GM23338 (cell line): Measurements from ENCODE around the gene PCBP4. TPM values are rescaled to one million over a fixed set of nuclear protein-coding genes. Genes with fewer than 3 reads are reported as not detected.

ENCODE experiments used
- ATAC-seq: fragments of 200-7000 bp; cut with Tn5 transposase; 3 replicates; pipeline ENCODE4 v1.9.1; 2020
- DNase-seq: peaks from one replicate; pipeline ENCODE4 v3.0.0-alpha.2; 2015; ENCODE audit warnings: low spot score
- H2AFZ ChIP-seq: fragments of 200-600 bp; sonication (generic); 2 replicates; pipeline ENCODE4 v1.8.0; 2016; ENCODE audit warnings: antibody characterized with exemption, mild to moderate bottlenecking, moderate library complexity
- H3F3A ChIP-seq: fragments of 200-600 bp; sonication (generic); replicated peaks from 2 replicates; pipeline ENCODE4 v1.8.0; 2017; ENCODE audit warnings: antibody characterized with exemption, mixed run types, low read depth
- H3K27ac ChIP-seq: fragments of 200-600 bp; sonication (generic); 2 replicates; pipeline ENCODE4 v1.6.1; 2016; ENCODE audit warnings: low read depth
- H3K27me3 ChIP-seq: fragments of 200-600 bp; sonication (generic); 2 replicates; pipeline ENCODE4 v1.8.0; 2016; ENCODE audit warnings: mild to moderate bottlenecking, mixed run types, moderate library complexity; ENCODE audit not compliant: insufficient read depth
- H3K36me3 ChIP-seq: fragments of 200-600 bp; sonication (generic); 2 replicates; pipeline ENCODE4 v1.8.0; 2016; ENCODE audit warnings: mild to moderate bottlenecking; ENCODE audit not compliant: insufficient read depth
- H3K4me1 ChIP-seq: fragments of 200-600 bp; sonication (generic); 2 replicates; pipeline ENCODE4 v1.8.0; 2016; ENCODE audit warnings: mild to moderate bottlenecking, moderate library complexity; ENCODE audit not compliant: insufficient read depth
- H3K4me2 ChIP-seq: fragments of 200-600 bp; sonication (generic); 2 replicates; pipeline ENCODE4 v1.7.1; 2017; ENCODE audit warnings: mixed run types
- H3K4me3 ChIP-seq: fragments of 200-600 bp; sonication (generic); 2 replicates; pipeline ENCODE4 v1.6.1; 2016; ENCODE audit warnings: mixed run types
- H3K79me2 ChIP-seq: fragments of 200-600 bp; sonication (generic); replicated peaks from 2 replicates; pipeline ENCODE4 v1.8.0; 2017; ENCODE audit warnings: mild to moderate bottlenecking; ENCODE audit not compliant: insufficient read depth
- H3K9me2 ChIP-seq: fragments of 200-600 bp; sonication (generic); 2 replicates; pipeline ENCODE4 v1.8.0; 2017; ENCODE audit not compliant: insufficient read depth
- H4K20me1 ChIP-seq: fragments of 200-600 bp; sonication (generic); replicated peaks from 2 replicates; pipeline ENCODE4 v1.8.0; 2017; ENCODE audit warnings: mild to moderate bottlenecking; ENCODE audit not compliant: insufficient read depth
- H3K27ac Mint-ChIP-seq: 2 replicates; pipeline ENCODE4 v1.8.0; 2020; ENCODE audit warnings: inconsistent platforms, mild to moderate bottlenecking, moderate library complexity, mixed read lengths
- H3K27me3 Mint-ChIP-seq: 3 replicates; pipeline ENCODE4 v1.8.0; 2022; ENCODE audit warnings: low read depth, mild to moderate bottlenecking, moderate library complexity, mixed read lengths, inconsistent platforms; ENCODE audit not compliant: insufficient read depth, poor library complexity
- H3K36me3 Mint-ChIP-seq: 3 replicates; pipeline ENCODE4 v1.8.0; 2021; ENCODE audit warnings: low read depth, mild to moderate bottlenecking, inconsistent platforms, moderate library complexity, mixed read lengths
- H3K4me1 Mint-ChIP-seq: 3 replicates; pipeline ENCODE4 v1.8.0; 2020; ENCODE audit warnings: mild to moderate bottlenecking, inconsistent platforms, mixed read lengths
- H3K4me3 Mint-ChIP-seq: 3 replicates; pipeline ENCODE4 v1.8.0; 2021; ENCODE audit warnings: moderate library complexity, mild to moderate bottlenecking, inconsistent platforms, mixed read lengths
- H3K9me3 Mint-ChIP-seq: 3 replicates; pipeline ENCODE4 v1.8.0; 2020; ENCODE audit warnings: moderate library complexity, mild to moderate bottlenecking, inconsistent platforms, mixed read lengths
- CREB1 ChIP-seq: fragments of 250-450 bp; sonication (Bioruptor Pico); IDR thresholded peaks from 2 replicates; pipeline ENCODE4 v1.5.0; 2020; ENCODE audit warnings: low read depth, mild to moderate bottlenecking, moderate library complexity
- EZH2 ChIP-seq: fragments of 200-600 bp; sonication (generic); IDR thresholded peaks from one replicate; pipeline ENCODE4 v1.8.0; 2017; ENCODE audit warnings: antibody characterized with exemption, mild to moderate bottlenecking, low read depth; ENCODE audit not compliant: unreplicated experiment
- EZH2phosphoT487 ChIP-seq: fragments of 200-600 bp; sonication (generic); IDR thresholded peaks from one replicate; pipeline ENCODE4 v1.8.1; 2018; ENCODE audit warnings: antibody characterized with exemption; ENCODE audit not compliant: unreplicated experiment
- JUNB ChIP-seq: IDR thresholded peaks from one replicate; pipeline ENCODE4 v1.6.1; 2016; ENCODE audit warnings: antibody characterized with exemption; ENCODE audit not compliant: unreplicated experiment
- NANOG ChIP-seq: IDR thresholded peaks from 2 replicates; pipeline ENCODE4 v1.6.1; 2016; ENCODE audit warnings: antibody characterized with exemption, borderline replicate concordance
- POLR2AphosphoS5 ChIP-seq: IDR thresholded peaks from 2 replicates; pipeline ENCODE4 v1.6.1; 2016; ENCODE audit warnings: antibody characterized with exemption, low read depth
- STAT1 ChIP-seq: IDR thresholded peaks from one replicate; pipeline ENCODE4 v1.6.1; 2016; ENCODE audit warnings: antibody characterized with exemption; ENCODE audit not compliant: unreplicated experiment
- ZNF114 ChIP-seq: fragments of 250-450 bp; sonication (Bioruptor Pico); IDR thresholded peaks from 2 replicates; pipeline ENCODE4 v1.5.0; 2020; ENCODE audit warnings: mild to moderate bottlenecking, moderate library complexity
- ZNF331 ChIP-seq: fragments of 250-450 bp; sonication (Bioruptor Pico); IDR thresholded peaks from 2 replicates; pipeline ENCODE4 v1.5.0; 2020; ENCODE audit warnings: low read depth, mild to moderate bottlenecking, moderate library complexity
- polyA plus RNA-seq: library from polyadenylated mRNA; unstranded; fragments of >200 nt; fragmentation: Nextera tagmentation; extraction: Ambion mirVana; gene quantifications from 2 replicates; pipeline ENCODE4 v1.2.1, GENCODE V29; 2016
- total RNA-seq: library from RNA; depleted of rRNA; stranded (reverse); fragments of >200 nt; shearing (Covaris generic); gene quantifications from 2 replicates; pipeline ENCODE4 v1.2.3, GENCODE V29; 2014
- TF ChIP-seq, protein P1 (sequence below): IDR thresholded peaks from 2 replicates; pipeline ENCODE4 v1.6.1; 2016; ENCODE audit warnings: antibody characterized with exemption
- TF ChIP-seq, protein P2 (sequence below): IDR thresholded peaks from one replicate; pipeline ENCODE4 v1.6.1; 2018; ENCODE audit warnings: antibody characterized with exemption; ENCODE audit not compliant: unreplicated experiment
- TF ChIP-seq, protein P3 (sequence below), 2 experiments: fragments of 200-600 bp in 1 of 2; sonication (generic) in 1 of 2; conservative IDR thresholded peaks; 2 replicates each; pipeline versions ENCODE4 v1.5.1 to v1.6.1; 2016 to 2017; ENCODE audit warnings: antibody characterized with exemption in 2 of 2, low read depth in 2 of 2, mild to moderate bottlenecking in 2 of 2, moderate library complexity in 1 of 2
- TF ChIP-seq, protein P4 (sequence below): fragments of 250-450 bp; sonication (Bioruptor Pico); IDR thresholded peaks from 2 replicates; pipeline ENCODE4 v1.5.0; 2020; ENCODE audit warnings: mild to moderate bottlenecking, moderate library complexity

PCBP4 gene
- total and polyA plus RNA-seq, 2 experiments from 2014 or later: 11.8 to 37.6 TPM

- Mint-ChIP-seq H3K27me3 (peaks cover 23% of the 10 kb centered on the region), H3K27ac (no peak overlapping the region), H3K4me1 (peaks cover 18% of the 10 kb centered on the region), H3K36me3 (peaks cover 20% of the 10 kb centered on the region), H3K9me3 (no peaks in the 10 kb centered on the region), H3K4me3 (no peak overlapping the region; the same call in 2 of the 3 replicates)
- TF ChIP-seq CREB1: no peak
- no peak for TF ChIP-seq EZH2
- no peak for TF ChIP-seq EZH2phosphoT487
- TF ChIP-seq, protein P1, sequence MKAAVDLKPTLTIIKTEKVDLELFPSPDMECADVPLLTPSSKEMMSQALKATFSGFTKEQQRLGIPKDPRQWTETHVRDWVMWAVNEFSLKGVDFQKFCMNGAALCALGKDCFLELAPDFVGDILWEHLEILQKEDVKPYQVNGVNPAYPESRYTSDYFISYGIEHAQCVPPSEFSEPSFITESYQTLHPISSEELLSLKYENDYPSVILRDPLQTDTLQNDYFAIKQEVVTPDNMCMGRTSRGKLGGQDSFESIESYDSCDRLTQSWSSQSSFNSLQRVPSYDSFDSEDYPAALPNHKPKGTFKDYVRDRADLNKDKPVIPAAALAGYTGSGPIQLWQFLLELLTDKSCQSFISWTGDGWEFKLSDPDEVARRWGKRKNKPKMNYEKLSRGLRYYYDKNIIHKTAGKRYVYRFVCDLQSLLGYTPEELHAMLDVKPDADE: no peak
- no peak for TF ChIP-seq ZNF114 (CRISPR knock-in tag)
- TF ChIP-seq POLR2AphosphoS5: no peak
- TF ChIP-seq ZNF331 (CRISPR knock-in tag): no peak
- TF ChIP-seq, protein P2, sequence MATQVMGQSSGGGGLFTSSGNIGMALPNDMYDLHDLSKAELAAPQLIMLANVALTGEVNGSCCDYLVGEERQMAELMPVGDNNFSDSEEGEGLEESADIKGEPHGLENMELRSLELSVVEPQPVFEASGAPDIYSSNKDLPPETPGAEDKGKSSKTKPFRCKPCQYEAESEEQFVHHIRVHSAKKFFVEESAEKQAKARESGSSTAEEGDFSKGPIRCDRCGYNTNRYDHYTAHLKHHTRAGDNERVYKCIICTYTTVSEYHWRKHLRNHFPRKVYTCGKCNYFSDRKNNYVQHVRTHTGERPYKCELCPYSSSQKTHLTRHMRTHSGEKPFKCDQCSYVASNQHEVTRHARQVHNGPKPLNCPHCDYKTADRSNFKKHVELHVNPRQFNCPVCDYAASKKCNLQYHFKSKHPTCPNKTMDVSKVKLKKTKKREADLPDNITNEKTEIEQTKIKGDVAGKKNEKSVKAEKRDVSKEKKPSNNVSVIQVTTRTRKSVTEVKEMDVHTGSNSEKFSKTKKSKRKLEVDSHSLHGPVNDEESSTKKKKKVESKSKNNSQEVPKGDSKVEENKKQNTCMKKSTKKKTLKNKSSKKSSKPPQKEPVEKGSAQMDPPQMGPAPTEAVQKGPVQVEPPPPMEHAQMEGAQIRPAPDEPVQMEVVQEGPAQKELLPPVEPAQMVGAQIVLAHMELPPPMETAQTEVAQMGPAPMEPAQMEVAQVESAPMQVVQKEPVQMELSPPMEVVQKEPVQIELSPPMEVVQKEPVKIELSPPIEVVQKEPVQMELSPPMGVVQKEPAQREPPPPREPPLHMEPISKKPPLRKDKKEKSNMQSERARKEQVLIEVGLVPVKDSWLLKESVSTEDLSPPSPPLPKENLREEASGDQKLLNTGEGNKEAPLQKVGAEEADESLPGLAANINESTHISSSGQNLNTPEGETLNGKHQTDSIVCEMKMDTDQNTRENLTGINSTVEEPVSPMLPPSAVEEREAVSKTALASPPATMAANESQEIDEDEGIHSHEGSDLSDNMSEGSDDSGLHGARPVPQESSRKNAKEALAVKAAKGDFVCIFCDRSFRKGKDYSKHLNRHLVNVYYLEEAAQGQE: no peak
- no peak for TF ChIP-seq NANOG
- TF ChIP-seq STAT1: no peak
- TF ChIP-seq, protein P3, sequence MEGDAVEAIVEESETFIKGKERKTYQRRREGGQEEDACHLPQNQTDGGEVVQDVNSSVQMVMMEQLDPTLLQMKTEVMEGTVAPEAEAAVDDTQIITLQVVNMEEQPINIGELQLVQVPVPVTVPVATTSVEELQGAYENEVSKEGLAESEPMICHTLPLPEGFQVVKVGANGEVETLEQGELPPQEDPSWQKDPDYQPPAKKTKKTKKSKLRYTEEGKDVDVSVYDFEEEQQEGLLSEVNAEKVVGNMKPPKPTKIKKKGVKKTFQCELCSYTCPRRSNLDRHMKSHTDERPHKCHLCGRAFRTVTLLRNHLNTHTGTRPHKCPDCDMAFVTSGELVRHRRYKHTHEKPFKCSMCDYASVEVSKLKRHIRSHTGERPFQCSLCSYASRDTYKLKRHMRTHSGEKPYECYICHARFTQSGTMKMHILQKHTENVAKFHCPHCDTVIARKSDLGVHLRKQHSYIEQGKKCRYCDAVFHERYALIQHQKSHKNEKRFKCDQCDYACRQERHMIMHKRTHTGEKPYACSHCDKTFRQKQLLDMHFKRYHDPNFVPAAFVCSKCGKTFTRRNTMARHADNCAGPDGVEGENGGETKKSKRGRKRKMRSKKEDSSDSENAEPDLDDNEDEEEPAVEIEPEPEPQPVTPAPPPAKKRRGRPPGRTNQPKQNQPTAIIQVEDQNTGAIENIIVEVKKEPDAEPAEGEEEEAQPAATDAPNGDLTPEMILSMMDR (conservative IDR thresholded peaks at IDR 0.05; ENCODE audit: low read depth in 2 of 2): no peak
- TF ChIP-seq, protein P4, sequence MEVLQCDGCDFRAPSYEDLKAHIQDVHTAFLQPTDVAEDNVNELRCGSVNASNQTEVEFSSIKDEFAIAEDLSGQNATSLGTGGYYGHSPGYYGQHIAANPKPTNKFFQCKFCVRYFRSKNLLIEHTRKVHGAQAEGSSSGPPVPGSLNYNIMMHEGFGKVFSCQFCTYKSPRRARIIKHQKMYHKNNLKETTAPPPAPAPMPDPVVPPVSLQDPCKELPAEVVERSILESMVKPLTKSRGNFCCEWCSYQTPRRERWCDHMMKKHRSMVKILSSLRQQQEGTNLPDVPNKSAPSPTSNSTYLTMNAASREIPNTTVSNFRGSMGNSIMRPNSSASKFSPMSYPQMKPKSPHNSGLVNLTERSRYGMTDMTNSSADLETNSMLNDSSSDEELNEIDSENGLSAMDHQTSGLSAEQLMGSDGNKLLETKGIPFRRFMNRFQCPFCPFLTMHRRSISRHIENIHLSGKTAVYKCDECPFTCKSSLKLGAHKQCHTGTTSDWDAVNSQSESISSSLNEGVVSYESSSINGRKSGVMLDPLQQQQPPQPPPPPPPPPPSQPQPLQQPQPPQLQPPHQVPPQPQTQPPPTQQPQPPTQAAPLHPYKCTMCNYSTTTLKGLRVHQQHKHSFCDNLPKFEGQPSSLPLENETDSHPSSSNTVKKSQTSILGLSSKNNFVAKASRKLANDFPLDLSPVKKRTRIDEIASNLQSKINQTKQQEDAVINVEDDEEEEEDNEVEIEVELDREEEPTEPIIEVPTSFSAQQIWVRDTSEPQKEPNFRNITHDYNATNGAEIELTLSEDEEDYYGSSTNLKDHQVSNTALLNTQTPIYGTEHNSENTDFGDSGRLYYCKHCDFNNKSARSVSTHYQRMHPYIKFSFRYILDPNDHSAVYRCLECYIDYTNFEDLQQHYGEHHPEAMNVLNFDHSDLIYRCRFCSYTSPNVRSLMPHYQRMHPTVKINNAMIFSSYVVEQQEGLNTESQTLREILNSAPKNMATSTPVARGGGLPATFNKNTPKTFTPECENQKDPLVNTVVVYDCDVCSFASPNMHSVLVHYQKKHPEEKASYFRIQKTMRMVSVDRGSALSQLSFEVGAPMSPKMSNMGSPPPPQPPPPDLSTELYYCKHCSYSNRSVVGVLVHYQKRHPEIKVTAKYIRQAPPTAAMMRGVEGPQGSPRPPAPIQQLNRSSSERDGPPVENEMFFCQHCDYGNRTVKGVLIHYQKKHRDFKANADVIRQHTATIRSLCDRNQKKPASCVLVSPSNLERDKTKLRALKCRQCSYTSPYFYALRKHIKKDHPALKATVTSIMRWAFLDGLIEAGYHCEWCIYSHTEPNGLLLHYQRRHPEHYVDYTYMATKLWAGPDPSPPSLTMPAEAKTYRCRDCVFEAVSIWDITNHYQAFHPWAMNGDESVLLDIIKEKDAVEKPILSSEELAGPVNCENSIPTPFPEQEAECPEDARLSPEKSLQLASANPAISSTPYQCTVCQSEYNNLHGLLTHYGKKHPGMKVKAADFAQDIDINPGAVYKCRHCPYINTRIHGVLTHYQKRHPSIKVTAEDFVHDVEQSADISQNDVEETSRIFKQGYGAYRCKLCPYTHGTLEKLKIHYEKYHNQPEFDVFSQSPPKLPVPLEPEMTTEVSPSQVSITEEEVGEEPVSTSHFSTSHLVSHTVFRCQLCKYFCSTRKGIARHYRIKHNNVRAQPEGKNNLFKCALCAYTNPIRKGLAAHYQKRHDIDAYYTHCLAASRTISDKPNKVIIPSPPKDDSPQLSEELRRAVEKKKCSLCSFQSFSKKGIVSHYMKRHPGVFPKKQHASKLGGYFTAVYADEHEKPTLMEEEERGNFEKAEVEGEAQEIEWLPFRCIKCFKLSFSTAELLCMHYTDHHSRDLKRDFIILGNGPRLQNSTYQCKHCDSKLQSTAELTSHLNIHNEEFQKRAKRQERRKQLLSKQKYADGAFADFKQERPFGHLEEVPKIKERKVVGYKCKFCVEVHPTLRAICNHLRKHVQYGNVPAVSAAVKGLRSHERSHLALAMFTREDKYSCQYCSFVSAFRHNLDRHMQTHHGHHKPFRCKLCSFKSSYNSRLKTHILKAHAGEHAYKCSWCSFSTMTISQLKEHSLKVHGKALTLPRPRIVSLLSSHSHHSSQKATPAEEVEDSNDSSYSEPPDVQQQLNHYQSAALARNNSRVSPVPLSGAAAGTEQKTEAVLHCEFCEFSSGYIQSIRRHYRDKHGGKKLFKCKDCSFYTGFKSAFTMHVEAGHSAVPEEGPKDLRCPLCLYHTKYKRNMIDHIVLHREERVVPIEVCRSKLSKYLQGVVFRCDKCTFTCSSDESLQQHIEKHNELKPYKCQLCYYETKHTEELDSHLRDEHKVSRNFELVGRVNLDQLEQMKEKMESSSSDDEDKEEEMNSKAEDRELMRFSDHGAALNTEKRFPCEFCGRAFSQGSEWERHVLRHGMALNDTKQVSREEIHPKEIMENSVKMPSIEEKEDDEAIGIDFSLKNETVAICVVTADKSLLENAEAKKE (CRISPR knock-in tag): no peak
- no peak for TF ChIP-seq JUNB
- H3K79me2 ChIP-seq: peaks cover 25% of the 10 kb centered on the region
- DNase-seq (no peak), ATAC-seq (no peak)
- H3K4me3 ChIP-seq: no peak overlapping the region
- H4K20me1 ChIP-seq: peaks cover 12% of the 10 kb centered on the region
- 0 out of 2 replicates have a peak, but pooled peaks cover 2% of the 10 kb centered on the region for H3F3A ChIP-seq
- H3K9me2 ChIP-seq: no peaks in the 10 kb centered on the region
- 0 out of 2 replicates have a peak, but pooled peaks cover 6% of the 10 kb centered on the region for H3K36me3 ChIP-seq
- no peaks in the 10 kb centered on the region for H3K27me3 ChIP-seq
- H2AFZ ChIP-seq: no peak overlapping the region
- no peak overlapping the region for H3K4me2 ChIP-seq
- peaks cover 9% of the 10 kb centered on the region; the same call in 1 of the 2 replicates for H3K4me1 ChIP-seq
- H3K27ac ChIP-seq: no peak overlapping the region
Observed at GRCh38 chr3:51943451-51944391, 23.5 kb downstream of the PCBP4 start.
